NCI-H2227 treated with DMSO at 0.1 percent for 48 hours (cell line): ENCODE data around the gene ADCY2.

ENCODE experiments used
- DNase-seq: peaks from one replicate; lab custom pipeline; 2025; lab: John Stamatoyannopoulos, UW

ADCY2 gene

GRCh38 chr5:7828269-7828668 lies 432.3 kb downstream of the ADCY2 start:
- DNase-seq: no peak

- no peak for DNase-seq
Measured at GRCh38 chr5:7834982-7835381, 439.0 kb downstream of the ADCY2 start.

- DNase-seq: no peak
Measured at GRCh38 chr5:7837403-7837802, 441.5 kb downstream of the ADCY2 start.

- no peak for DNase-seq
Measured at GRCh38 chr5:7842531-7842930, 446.6 kb downstream of the ADCY2 start.

GRCh38 chr5:7844901-7845300 lies 449.0 kb downstream of the ADCY2 start:
- no peak for DNase-seq

GRCh38 chr5:7845557-7845956 lies 449.6 kb downstream of the ADCY2 start:
- no peak for DNase-seq

GRCh38 chr5:7846327-7846726 lies 450.4 kb downstream of the ADCY2 start:
- no peak for DNase-seq

GRCh38 chr5:7848296-7848695 lies 452.4 kb downstream of the ADCY2 start:
- DNase-seq: no peak

GRCh38 chr5:7849681-7850394 lies 453.9 kb downstream of the ADCY2 start:
- DNase-seq: peak; percentile 24

- DNase-seq: peak; percentile 79
Measured at GRCh38 chr5:7850395-7851239, 454.7 kb downstream of the ADCY2 start, which contains the start of gene CFAP90. Gene CFAP90, minus strand, starts transcription at chr5:7851133. Its CDS starts 112 bp downstream, at chr5:7851021.

- DNase-seq: no peak
Measured at GRCh38 chr5:7851240-7851592, 455.3 kb downstream of the ADCY2 start.

- no peak for DNase-seq
Measured at GRCh38 chr5:7851617-7852289, 455.8 kb downstream of the ADCY2 start.

GRCh38 chr5:7852542-7852941 lies 456.6 kb downstream of the ADCY2 start:
- DNase-seq: no peak

- no peak for DNase-seq
Measured at GRCh38 chr5:7852988-7853387, 457.1 kb downstream of the ADCY2 start.

- DNase-seq: no peak
Measured at GRCh38 chr5:7855611-7856010, 459.7 kb downstream of the ADCY2 start.

GRCh38 chr5:7856855-7857254 lies 460.9 kb downstream of the ADCY2 start:
- DNase-seq: peak; percentile 9

- DNase-seq: no peak
Measured at GRCh38 chr5:7857361-7857760, 461.4 kb downstream of the ADCY2 start.

GRCh38 chr5:7857926-7858632 lies 462.1 kb downstream of the ADCY2 start:
- no peak for DNase-seq

- DNase-seq: no peak
Measured at GRCh38 chr5:7866196-7866595, 470.3 kb downstream of the ADCY2 start.

- no peak for DNase-seq
Measured at GRCh38 chr5:7867260-7867659, 471.3 kb downstream of the ADCY2 start.

- peak; percentile 21 for DNase-seq
Measured at GRCh38 chr5:7868427-7868772, 472.5 kb downstream of the ADCY2 start.

GRCh38 chr5:7868773-7869473 lies 473.0 kb downstream of the ADCY2 start, which contains the start of the genes FASTKD3 and MTRR:
Gene FASTKD3, minus strand, starts transcription at chr5:7869031. Its CDS starts 948 bp downstream, at chr5:7868083.
Gene MTRR, plus strand, starts transcription at chr5:7869148. Its CDS starts 1,647 bp downstream, at chr5:7870795.
- DNase-seq: peak; percentile 93
